A673 (cell line): ENCODE results near the gene MED27. TPM values are rescaled to one million over a fixed set of nuclear protein-coding genes. Genes with fewer than 3 reads are reported as not detected.

ENCODE experiments used
- BruUV-seq: library from RNA; stranded (reverse); fragments of 400-500 nt; replicated peaks from 2 replicates; lab custom pipeline; 2021; lab: Mats Ljungman, UMichigan
- CTCF ChIA-PET: fragments of 300-600 bp; sonication (Branson Sonifier 250); formaldehyde crosslinking; loops from one replicate; lab custom pipeline; 2022; ENCODE audit warnings: antibody characterized with exemption; lab: Charles Lee
- POLR2A ChIA-PET: fragments of 300-600 bp; sonication (Branson Sonifier 250); formaldehyde crosslinking; loops from one replicate; lab custom pipeline; 2022; ENCODE audit warnings: antibody characterized with exemption; ENCODE audit not compliant: low non-redundant PET; lab: Charles Lee
- DNase-seq: peaks from one replicate; pipeline ENCODE4 v3.0.0-alpha.2; 2015; ENCODE audit warnings: low spot score
- H3K27ac ChIP-seq: fragments of 200-600 bp; sonication (generic); 2 replicates; pipeline ENCODE4 v1.5.1; 2016; ENCODE audit warnings: mixed run types, low read depth, mild to moderate bottlenecking, mixed read lengths, antibody characterized with exemption, low read length; ENCODE audit not compliant: poor library complexity, severe bottlenecking
- H3K27me3 ChIP-seq: fragments of 200-600 bp; sonication (generic); replicated peaks from 2 replicates; pipeline ENCODE4 v1.6.1; 2017; ENCODE audit warnings: mixed run types, low read depth, mild to moderate bottlenecking, mixed read lengths, antibody characterized with exemption, low read length; ENCODE audit not compliant: insufficient read depth, poor library complexity
- H3K36me3 ChIP-seq: fragments of 200-600 bp; sonication (generic); 2 replicates; pipeline ENCODE4 v1.6.1; 2016; ENCODE audit warnings: mixed run types, mild to moderate bottlenecking, mixed read lengths, antibody characterized with exemption, low read length; ENCODE audit not compliant: insufficient read depth, poor library complexity, severe bottlenecking
- H3K4me1 ChIP-seq: fragments of 200-600 bp; sonication (generic); 2 replicates; pipeline ENCODE4 v1.6.1; 2017; ENCODE audit warnings: mixed run types, mild to moderate bottlenecking, mixed read lengths, antibody characterized with exemption, low read length; ENCODE audit not compliant: insufficient read depth, poor library complexity, severe bottlenecking
- H3K4me3 ChIP-seq: fragments of 200-600 bp; sonication (generic); 2 replicates; pipeline ENCODE4 v1.5.1; 2016; ENCODE audit warnings: low read depth, mixed run types, mild to moderate bottlenecking, mixed read lengths, low read length; ENCODE audit not compliant: poor library complexity, severe bottlenecking
- H3K9me3 ChIP-seq: fragments of 200-600 bp; sonication (generic); 2 replicates; pipeline ENCODE4 v1.6.1; 2016; ENCODE audit warnings: mixed run types, low read depth, mild to moderate bottlenecking, mixed read lengths, antibody characterized with exemption, low read length; ENCODE audit not compliant: poor library complexity, severe bottlenecking
- CTCF ChIP-seq: fragments of 300-800, 200-600 bp; sonication (generic); conservative IDR thresholded peaks from 2 replicates; pipeline ENCODE4 v1.5.1; 2017; ENCODE audit warnings: low read depth, mild to moderate bottlenecking, antibody characterized with exemption, low read length, moderate library complexity, mixed read lengths
- EZH2 ChIP-seq: fragments of 200-600 bp; sonication (generic); IDR thresholded peaks from 2 replicates; pipeline ENCODE4 v1.6.1; 2017; ENCODE audit warnings: borderline replicate concordance, low read depth, mild to moderate bottlenecking, mixed read lengths, antibody characterized with exemption, low read length; ENCODE audit not compliant: poor library complexity, severe bottlenecking
- intact Hi-C: fragments of 100-400 bp; cut with micrococcal nuclease; formaldehyde crosslinking; loops from one replicate; pipeline ENCODE4 v1.10.0; 2022; ENCODE audit not compliant: unreplicated experiment
- total RNA-seq: library from RNA; stranded (reverse); gene quantifications from 2 replicates; pipeline ENCODE4 v1.2.3, GENCODE V29; 2021

MED27 gene
- total RNA-seq, 1 experiment from 2014 or later = 45.4 TPM

- H3K4me1 ChIP-seq = peaks cover 33% of the 10 kb centered on the region
- no TSS peak for BruUV-seq
- H3K9me3 ChIP-seq = no peaks in the 10 kb centered on the region
- CTCF ChIA-PET = no interaction called here
- DNase-seq = no peak
- H3K36me3 ChIP-seq = no peaks in the 10 kb centered on the region
- intact Hi-C loops = no loop called here
- POLR2A ChIA-PET = no interaction called here
- H3K4me3 ChIP-seq = no peak overlapping the region
- no peaks in the 10 kb centered on the region for H3K27me3 ChIP-seq
- H3K27ac ChIP-seq = no peak overlapping the region
- TF ChIP-seq CTCF (no peak), EZH2 (no peak)
These were observed 78.1 kb downstream of the MED27 start for GRCh38 chr9:132001567-132001966.

GRCh38 chr9:132000659-132001058, 79.0 kb downstream of the MED27 start:
- CTCF ChIA-PET = no interaction called here
- Histone ChIP-seq H3K4me3 (no peak overlapping the region), H3K9me3 (no peaks in the 10 kb centered on the region), H3K4me1 (peaks cover 26% of the 10 kb centered on the region), H3K27ac (no peak overlapping the region), H3K36me3 (no peaks in the 10 kb centered on the region), H3K27me3 (no peaks in the 10 kb centered on the region)
- no TSS peak for BruUV-seq
- no peak for DNase-seq
- intact Hi-C loops = no loop called here
- POLR2A ChIA-PET = no interaction called here
- no peak for TF ChIP-seq CTCF
- no peak for TF ChIP-seq EZH2

- no TSS peak for BruUV-seq
- no peak overlapping the region for H3K27ac ChIP-seq
These were observed 79.7 kb downstream of the MED27 start for GRCh38 chr9:131999692-132000551.

More at GRCh38 chr9:131999692-132000551, 79.7 kb downstream of the MED27 start:
- H3K9me3 ChIP-seq = no peaks in the 10 kb centered on the region
- H3K4me1 ChIP-seq = peaks cover 26% of the 10 kb centered on the region
- no peaks in the 10 kb centered on the region for H3K27me3 ChIP-seq
- ChIA-PET CTCF (no interaction called here), POLR2A (no interaction called here)
- H3K4me3 ChIP-seq = no peak overlapping the region
- intact Hi-C loops = no loop called here
- TF ChIP-seq CTCF = no peak
- TF ChIP-seq EZH2 = no peak
- H3K36me3 ChIP-seq = no peaks in the 10 kb centered on the region
- DNase-seq = no peak
